NCI-H460 (cell line): ENCODE measurements around the gene ODAD2. TPM values are rescaled to one million over a fixed set of nuclear protein-coding genes. Genes with fewer than 3 reads are reported as not detected.
"Not testable (repeated sequence)": the region's sequence is repeated elsewhere in the genome, so short reads cannot be mapped to it uniquely, and the experiment has no call there.

Experiments
- DNase-seq: peaks from one replicate; pipeline ENCODE4 v3.0.0-alpha.2; 2016; ENCODE audit warnings: low read depth; ENCODE audit errors: extremely low read depth
- total RNA-seq: library from RNA; depleted of rRNA; stranded (reverse); fragments of >200 nt; shearing (Covaris generic); gene quantifications from 2 replicates; pipeline ENCODE4 v1.2.3, GENCODE V29; 2014

Gene ODAD2
- total RNA-seq, 1 experiment from 2014 or later: 0.82 TPM

DNA sequence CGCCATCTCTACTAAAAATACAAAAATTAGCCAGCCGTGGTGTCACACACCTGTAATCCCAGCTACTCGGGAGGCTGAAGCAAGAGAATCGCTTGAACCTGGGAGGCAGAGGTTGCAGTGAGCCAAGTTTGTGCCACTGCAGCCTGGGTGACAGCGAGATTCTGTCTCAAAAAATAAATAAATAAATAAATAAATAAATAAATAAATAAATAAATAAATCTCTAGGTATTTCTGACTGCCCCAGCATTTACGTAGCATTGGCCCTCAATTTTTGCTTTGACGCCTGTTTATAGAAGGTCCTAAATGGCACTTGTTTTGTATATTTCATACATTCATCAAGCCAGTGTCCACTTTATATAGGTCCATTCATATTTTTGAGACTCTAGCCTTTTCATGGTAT is 28.9 kb downstream of the ODAD2 start:
- not testable (repeated sequence) for DNase-seq

DNA sequence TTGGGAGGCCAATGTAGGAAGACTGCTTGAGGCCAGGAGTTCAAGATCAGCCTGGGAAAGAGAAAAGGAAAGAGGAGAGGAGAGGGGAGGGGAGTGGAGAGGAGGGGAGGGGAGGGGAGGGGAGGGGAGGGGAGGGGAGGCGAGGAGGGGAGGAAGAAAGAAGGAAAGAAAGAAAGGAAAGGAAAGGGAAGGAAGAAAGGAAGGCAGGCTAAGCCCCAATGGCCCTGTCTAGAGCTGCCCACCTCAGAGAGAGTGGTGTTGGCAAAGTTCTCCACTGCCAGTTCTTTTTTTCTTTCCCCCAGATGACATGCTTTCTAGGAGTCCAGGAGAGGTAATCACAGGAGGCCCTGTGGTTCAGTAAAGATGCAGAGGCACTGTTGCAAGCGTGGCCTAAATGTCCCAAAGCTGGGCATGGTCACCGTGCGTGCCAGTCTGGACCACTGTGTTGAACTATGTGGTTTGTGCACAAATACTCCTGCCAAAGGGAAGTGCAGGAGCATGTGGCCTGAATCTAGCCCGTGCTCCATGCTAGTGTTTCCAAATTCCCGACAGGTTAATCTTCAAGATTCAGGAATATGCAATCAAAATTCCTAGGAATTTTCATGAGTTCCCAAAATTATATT is 39.7 kb downstream of the ODAD2 start:
- DNase-seq: no peak

DNA sequence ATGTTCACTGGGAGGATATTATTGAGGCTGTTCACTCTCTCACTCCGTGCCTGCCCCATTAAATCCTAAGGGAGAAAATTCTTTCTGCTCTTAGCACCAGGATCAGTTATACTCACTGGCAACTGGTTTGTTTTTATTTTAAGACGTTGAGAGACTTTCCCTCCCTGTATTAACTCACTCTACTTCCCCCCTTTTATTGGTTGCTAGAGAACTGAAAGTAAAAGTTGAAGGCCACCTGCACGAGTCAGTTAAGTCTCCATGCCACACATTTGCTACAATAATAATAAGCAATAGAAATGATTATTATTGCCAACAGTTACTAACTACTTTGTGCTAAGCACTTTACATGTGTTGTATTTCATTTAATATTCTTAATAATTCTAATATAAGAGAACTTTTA is 40.5 kb downstream of the ODAD2 start:
- not testable (repeated sequence) for DNase-seq

DNA sequence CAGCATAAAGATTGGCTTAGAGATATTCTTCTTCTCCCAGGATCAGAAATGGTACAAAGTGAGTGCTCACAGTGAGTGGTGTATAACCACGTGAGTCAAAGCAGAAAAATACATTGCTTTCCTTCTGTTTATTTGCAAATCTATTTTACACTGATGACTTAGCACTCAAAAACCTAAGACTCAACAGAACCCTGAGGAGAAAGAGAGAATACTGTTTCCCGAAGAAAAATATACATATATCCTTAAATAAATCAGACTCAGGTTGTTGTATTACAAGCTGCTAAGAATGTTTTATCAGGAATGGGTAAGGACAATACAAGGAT is 48.7 kb downstream of the ODAD2 start:
- DNase-seq: no peak

DNA sequence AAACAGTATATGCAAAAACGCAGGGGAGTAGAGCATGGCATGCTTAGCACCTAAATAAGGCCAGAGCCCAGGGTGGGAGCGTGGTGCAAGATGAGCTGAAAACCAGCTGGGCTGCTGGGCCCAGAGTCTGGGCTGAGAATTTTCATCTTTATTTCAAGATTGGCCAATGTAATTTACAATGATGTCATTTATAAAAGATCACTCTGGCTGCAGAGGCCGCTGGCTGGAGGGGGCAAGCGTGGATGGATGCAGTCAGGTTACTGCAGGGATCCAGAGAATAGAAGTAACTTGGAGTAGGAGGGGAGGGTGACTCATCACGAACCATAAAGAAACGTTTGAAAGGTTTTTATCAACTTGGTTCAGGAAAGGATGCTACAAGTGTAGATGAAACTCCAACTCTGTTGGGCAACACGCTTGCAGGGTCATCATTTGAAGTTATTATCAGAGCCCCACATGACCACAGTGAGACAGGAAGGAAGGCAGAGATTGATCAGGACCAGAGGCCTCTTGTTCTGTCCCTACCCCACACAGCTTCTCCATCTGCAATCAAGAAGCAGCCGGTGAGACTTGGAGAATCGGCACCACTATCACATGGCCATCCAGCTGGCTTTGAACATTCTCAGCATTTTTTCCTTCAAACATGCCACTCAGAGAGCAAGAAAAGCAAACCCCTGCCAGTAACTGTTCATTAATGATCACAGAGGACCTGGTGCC is 49.2 kb downstream of the ODAD2 start:
- DNase-seq: no peak

DNA sequence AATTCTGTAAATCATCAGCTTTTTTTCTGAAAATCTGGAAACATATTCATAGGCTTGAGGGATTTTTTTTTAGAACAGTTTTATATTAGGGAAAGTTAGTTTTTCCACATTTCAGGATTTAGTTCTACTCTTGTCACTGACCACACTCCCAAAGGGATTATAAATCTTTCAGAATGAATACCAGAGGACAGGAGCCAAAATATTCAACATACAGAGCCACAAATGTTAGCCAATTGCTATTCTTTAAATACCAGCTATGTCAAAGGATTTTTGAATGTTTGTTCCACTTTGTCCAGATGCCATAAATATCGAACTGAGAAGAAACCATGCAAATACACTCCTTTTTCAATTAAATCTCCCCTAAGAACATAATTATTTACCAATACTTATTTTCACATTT is 50.7 kb downstream of the ODAD2 start:
- DNase-seq: no peak

DNA sequence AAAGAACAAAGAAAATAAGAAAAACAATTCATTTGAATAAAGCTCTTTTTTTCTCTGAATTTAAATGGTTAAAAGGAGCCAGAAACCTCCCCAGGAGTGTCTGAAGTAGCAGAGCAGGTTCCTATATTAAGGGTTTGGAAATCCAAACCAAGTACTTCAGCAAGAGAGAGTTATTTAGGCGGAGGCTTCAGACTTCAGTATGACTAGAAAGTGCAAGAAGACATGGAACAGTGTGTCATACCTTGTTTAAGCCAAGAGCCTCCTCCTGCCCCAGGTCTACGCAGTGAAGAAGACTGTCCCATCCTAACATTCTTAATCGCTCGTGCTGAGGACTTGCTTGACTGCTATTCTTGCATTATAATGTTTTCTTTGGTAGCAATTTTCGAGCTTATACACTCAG is 51.3 kb downstream of the ODAD2 start:
- no peak for DNase-seq

DNA sequence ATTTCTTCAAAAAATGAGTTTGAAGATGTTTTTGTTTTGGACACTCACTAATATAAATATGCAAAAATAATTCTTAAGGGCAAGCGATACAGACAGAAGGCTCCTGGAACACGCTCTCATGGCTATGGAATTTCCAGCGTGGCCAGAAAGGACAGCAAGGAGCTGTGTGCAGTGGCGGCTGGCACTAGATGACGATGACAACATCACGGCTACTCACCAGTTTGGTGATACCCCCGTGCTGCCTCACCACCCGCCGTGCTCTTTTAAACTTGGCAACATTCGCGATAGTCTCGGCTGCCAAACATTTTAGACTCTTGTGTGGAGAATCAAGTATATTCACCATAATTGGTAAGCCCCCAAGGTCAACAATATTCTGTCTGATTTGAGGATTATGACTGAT is 54.9 kb downstream of the ODAD2 start:
- DNase-seq: no peak

DNA sequence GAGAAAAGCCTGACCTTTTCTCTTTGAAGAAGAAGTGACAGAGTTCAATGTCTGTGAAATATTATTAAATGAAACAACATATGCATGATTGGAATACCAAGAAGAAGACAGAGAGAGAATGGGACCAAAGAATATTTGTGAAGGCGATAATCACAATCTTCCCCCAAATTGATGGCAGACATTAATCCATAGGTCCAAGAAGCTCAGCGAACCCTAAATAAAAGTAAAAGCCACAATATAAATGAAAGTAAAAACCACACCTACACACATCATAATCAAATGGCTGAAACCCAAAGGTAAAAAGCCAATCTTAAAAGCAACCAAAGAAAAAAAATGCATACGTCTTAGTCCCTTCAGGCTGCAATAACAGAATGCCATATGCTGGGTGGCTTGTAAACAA is 84.0 kb downstream of the ODAD2 start:
- no peak for DNase-seq

DNA sequence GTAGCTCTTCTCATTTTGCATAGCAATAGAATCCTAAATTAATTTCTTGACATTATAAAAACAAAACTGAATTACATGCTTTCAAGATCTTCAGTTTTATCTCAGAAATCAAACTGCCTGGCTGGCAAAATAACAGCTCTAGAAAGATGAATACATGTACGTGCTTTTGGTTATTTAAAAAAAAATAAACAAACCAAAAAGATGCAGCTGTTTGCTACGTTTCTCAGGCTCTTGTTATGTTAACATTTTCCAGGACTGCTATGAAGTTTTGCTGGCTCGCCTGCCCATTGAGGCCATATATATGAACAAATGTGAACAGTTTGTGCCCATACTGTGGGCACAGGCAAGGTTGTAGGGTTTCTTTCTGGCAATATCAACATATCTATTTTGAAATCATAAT is 86.6 kb downstream of the ODAD2 start:
- no peak for DNase-seq

DNA sequence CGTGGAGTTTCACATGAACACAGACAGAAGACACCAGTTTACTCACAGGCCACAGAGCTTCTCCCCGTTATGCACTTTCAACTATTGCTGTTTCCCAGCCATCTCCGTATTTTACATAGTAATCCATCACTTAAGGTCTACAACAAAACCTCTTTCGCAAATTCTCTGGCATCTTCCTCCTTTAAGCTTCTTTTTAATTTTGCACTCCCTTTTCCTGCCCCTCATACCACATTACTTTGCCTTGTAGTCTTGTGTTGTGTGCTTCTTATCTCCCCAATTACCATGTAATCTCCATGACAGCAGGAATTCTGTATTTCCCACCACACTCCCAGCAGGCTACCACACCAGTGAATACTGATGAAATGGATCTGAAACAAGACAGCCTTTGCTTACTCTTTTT is 87.3 kb downstream of the ODAD2 start:
- no peak for DNase-seq

DNA sequence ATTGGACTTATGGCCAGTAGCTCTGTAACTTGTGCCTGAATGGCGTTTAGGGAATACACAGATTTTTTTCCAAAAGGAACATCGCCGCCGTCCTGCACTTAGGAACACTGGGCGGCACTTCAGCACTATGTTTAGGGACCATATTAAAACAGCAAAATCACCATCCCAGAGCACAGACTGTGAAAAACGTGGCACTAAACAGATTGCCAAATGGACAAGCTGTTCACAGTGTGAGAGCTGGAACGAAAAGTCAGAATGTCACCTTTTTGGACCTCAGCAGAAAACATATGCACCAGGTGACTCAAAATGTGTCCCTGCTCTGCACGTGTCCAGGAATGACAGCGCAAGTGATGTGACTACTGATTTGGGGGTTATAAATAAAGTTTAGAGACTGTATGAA is 87.9 kb downstream of the ODAD2 start:
- no peak for DNase-seq

DNA sequence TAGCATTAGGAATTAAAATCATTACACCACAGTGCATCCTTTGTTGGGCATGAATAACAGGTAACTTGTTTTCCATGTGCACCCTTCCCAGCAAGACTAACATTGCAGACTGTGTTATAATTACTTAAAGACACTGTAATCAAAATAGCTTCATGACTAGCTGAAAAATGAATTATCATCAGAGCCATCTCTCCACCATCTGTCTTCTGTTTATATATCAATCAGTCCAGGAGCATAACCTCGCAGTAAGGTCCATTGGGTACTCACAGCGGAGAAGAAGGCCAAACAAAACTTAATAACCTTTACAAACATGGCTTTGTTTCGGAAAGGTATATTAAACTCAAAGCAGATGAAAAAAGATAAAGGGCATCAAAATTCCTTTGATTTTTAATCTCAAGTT is 90.6 kb downstream of the ODAD2 start:
- DNase-seq: no peak

DNA sequence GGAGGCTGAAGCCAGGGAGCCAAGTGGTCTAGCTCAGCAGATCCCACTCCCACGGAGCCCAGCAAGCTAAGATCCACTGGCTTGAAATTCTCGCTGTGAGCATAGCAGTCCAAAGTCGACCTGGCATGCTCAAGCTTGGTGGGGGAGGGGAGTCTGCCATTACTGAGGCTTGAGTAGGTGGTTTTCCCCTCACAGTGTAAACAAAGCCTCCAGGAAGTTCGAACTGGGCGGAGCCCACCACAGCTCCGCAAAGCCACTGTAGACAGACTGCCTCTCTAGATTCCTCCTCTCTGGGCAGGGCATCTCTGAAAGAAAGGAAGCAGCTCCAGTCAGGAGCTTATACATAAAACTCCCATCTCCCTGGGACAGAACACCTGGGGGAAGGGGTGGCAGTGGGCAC is 99.4 kb downstream of the ODAD2 start:
- not testable (repeated sequence) for DNase-seq

DNA sequence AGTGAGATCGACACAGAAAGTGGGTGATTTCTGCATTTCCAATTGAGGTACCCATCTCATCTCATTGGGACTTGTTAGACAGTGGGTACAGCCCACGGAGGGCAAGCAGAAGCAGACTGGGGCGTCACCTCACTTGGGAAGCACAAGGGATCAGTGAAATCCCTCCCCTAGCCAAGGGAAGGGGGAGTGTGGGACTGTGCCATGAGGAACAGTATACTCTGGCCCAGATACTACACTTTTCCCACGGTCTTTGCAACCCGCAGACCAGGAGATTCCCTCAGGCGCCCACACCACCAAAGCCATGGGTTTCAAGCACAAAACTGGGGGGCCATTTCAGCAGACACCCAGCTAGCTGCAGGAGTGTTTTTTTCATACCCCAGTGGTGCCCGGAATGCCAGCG is 99.8 kb downstream of the ODAD2 start:
- no peak for DNase-seq

DNA sequence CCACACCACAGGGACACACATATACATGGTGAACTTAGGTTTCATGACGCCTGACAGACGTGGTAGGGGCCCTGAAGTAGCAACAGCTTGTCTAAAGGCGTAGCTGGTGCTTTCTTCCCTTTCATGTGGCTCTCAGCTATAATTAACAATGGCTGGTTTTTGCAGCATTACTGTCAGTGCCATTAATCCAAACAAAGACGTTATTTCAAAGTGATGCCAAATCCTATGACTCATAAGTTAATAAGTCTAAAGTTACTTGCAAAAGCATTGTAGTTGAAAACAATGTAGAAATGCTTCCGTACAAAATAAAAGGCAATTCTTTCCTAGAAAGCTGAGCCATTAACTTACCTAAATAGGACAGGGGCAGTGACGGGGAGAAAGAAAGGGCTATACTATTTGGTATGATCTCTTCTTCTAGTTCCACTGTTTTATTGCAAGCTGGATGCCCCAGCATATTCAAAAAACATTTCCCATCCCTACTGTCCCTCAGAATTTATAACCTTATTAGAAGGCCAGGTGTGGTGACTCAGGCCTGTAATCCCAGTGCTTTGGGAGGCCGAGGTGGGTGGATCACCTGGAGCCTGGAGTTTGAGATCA is 105.4 kb downstream of the ODAD2 start:
- no peak for DNase-seq

DNA sequence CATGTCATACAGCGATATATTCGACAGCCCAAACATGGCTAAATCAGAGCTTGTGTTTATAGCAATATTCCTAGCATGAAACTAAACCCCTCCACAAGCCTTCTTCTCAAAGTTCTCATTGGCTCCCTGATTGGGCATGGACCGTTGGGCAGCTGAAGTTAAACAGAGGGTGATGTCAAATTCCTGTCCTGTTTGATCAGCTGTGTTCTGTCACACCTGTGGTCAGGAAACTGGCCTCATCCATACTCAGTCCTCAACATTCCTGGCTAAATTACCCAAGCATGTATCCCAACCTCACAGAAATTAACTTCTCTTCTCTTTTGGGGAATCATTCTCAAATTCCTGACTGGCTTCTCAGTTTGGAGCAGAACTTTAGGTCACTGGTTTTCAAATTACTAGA is 107.9 kb downstream of the ODAD2 start:
- no peak for DNase-seq

DNA sequence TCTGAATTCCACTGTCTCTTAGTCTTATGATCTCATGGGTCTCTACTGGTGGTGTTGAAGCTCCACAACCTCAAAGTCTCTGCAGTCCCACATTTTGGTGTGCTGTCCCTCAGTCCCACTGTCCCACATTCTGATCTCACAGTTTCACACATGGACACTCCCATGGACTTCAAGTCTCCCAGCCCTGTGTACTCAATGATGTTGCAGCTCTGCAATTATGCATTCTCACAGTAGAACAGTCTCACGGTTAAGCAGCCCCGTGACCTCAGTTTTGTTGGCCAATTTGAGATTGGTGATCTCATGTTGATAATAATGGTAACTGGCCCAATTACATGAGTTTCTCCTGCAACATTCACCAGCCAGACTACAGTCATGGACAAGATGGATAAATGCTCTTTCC is 109.4 kb downstream of the ODAD2 start:
- no peak for DNase-seq

DNA sequence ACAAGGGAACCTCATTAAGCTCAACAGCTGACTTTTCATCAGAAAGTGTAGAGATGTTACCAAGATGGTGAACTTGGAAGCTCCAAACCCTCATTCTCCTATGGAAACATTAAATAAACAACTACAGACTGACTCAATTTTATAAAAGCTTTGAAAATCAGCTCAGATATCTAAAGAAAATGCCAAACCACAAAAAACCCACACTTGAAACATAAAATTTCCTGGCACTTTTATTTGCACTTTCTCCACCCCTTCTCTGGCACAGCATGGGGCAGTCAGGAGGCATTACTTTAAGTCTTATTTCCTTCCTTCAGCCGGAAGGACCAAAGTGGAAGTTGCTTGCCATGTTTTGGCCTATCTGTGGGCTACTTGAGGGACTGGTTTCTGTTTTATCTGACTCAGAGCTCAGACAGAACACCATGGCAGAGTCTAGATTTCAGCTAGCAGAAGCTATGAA is 114.7 kb downstream of the ODAD2 start:
- DNase-seq: no peak

DNA sequence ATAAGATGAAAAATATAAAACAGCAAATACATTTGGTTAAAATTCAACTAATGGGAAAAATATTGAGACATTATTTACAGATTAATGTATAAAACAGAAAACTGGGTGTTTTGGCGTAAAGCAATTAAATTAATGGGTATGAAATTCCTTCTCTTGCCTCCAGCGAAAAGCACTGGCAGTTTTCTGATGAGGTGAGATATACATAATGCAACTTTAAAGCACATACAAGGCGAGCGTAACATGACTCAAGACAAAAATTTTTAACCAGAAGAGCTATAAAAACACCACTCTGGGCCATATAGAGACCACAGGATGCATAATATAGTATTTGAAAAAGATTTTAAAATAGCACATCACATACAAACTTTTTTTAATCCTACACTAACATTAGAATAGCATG is 120.6 kb downstream of the ODAD2 start:
- DNase-seq: no peak

DNA sequence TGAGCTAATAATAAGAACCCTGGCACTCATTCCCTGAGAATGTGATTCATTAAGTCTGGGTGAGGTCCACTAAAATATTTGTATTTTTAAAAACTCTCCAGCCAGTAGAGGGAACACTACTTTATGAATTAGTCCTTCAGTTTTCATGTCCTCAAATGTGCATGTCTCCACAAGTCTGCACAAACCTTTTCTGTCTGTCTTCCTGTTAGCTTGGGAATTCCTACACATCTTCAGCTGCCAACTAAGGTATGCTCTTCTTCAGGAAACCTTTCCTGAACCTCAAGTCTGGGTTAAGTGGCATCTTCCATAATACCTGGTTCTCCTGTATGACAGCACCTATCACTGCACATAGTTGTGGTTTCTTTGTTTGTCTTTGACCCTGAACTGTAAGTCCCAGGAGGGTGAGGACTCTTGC is 133.7 kb downstream of the ODAD2 start:
- no peak for DNase-seq

DNA sequence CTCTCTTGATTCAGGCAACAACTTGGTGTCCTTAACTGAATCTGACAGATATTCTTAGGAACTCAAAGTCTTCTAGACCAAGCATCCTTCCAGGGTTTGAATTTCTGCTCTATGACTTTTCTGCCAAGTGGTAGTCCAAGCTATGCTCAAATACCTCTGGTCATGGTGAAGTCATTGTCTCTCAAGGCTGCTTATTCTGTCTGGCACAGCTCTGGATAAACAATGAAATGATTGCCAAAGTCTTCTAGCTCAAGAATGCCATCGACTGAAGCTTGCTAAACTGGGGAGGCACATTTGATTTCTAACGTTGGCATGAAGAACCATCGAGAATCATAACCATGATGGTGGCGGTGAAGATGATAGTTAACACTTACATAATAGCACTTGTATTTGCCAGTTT is 137.1 kb downstream of the ODAD2 start:
- no peak for DNase-seq
